H1 (cell line): ENCODE measurements around the gene FANCE. TPM values are rescaled to one million over a fixed set of nuclear protein-coding genes. Genes with fewer than 3 reads are reported as not detected.

Source experiments
- CTCF ChIA-PET: fragments of 300-600 bp; sonication (Branson Sonifier 250); formaldehyde crosslinking; loops from one replicate; lab custom pipeline; 2021; ENCODE audit not compliant: partially characterized antibody; lab: Charles Lee
- POLR2A ChIA-PET: fragments of 300-600 bp; sonication (Branson Sonifier 250); formaldehyde crosslinking; loops from one replicate; lab custom pipeline; 2021; ENCODE audit warnings: inconsistent platforms; ENCODE audit not compliant: partially characterized antibody; lab: Charles Lee
- DNase-seq, 2 experiments: peaks; one replicate each; pipeline versions ENCODE4 v3.0.0 to v3.0.0-alpha.2; 2010 to 2022; ENCODE audit warnings: low spot score in 2 of 2, low read depth in 1 of 2, mixed read lengths in 1 of 2
- FAIRE-seq: peaks from 2 replicates; lab custom pipeline; 2011; peaks lifted over from hg19 to GRCh38; lab: Jason Lieb, UNC
- H2AFZ ChIP-seq: 2 replicates; pipeline ENCODE4 v1.8.1; 2012; ENCODE audit warnings: low read length, inconsistent platforms
- H2AK5ac ChIP-seq: 2 replicates; pipeline ENCODE4 v1.6.1; 2013; ENCODE audit warnings: low read depth, low read length
- H2BK120ac ChIP-seq: replicated peaks from 2 replicates; pipeline ENCODE3; 2013; ENCODE audit warnings: low read depth, low read length, inconsistent platforms
- H2BK12ac ChIP-seq: 2 replicates; pipeline ENCODE4 v1.6.1; 2013; ENCODE audit warnings: low read depth, low read length
- H2BK15ac ChIP-seq: 2 replicates; pipeline ENCODE4 v1.6.1; 2013; ENCODE audit warnings: low read length
- H2BK20ac ChIP-seq: 2 replicates; pipeline ENCODE4 v1.6.1; 2013; ENCODE audit warnings: low read length
- H2BK5ac ChIP-seq: 2 replicates; pipeline ENCODE4 v1.6.1; 2013; ENCODE audit warnings: low read depth, low read length
- H3K14ac ChIP-seq: 2 replicates; pipeline ENCODE4 v1.6.1; 2013; ENCODE audit warnings: inconsistent platforms; ENCODE audit not compliant: insufficient read length
- H3K18ac ChIP-seq: 2 replicates; pipeline ENCODE4 v1.6.1; 2013; ENCODE audit warnings: low read length; ENCODE audit errors: extremely low read depth
- H3K23ac ChIP-seq: 2 replicates; pipeline ENCODE4 v1.6.1; 2013; ENCODE audit warnings: inconsistent platforms; ENCODE audit not compliant: insufficient read length
- H3K23me2 ChIP-seq: 2 replicates; pipeline ENCODE4 v1.6.1; 2013; ENCODE audit warnings: low read depth, low read length
- H3K27ac ChIP-seq: 2 replicates; pipeline ENCODE4 v1.6.1; 2011; ENCODE audit warnings: low read depth, low read length, inconsistent platforms
- H3K27me3 ChIP-seq, 4 experiments: replicated peaks in 1 of 4; 1 replicate in 1 of 4; 2 replicates in 3 of 4; pipeline versions ENCODE4 v1.6.1 to v1.8.1; 2011 to 2013; ENCODE audit warnings: low read length in 3 of 4, mild to moderate bottlenecking in 3 of 4, inconsistent platforms in 2 of 4, mixed read lengths in 2 of 4, moderate library complexity in 1 of 4; ENCODE audit not compliant: control insufficient read depth in 3 of 4, insufficient read depth in 3 of 4; ENCODE audit errors: extremely low read depth in 1 of 4
- H3K36me3 ChIP-seq, 4 experiments: 2 replicates each; pipeline versions ENCODE4 v1.6.1 to v1.8.1; 2011 to 2013; ENCODE audit warnings: mild to moderate bottlenecking in 4 of 4, low read length in 3 of 4, moderate library complexity in 2 of 4, control low read depth in 1 of 4, inconsistent platforms in 1 of 4; ENCODE audit not compliant: insufficient read depth in 4 of 4, control insufficient read depth in 2 of 4
- H3K4ac ChIP-seq: replicated peaks from 2 replicates; pipeline ENCODE3; 2013; ENCODE audit warnings: low read length, low read depth, mixed read lengths, inconsistent platforms; ENCODE audit not compliant: insufficient read length
- H3K4me1 ChIP-seq, 4 experiments: replicated peaks in 1 of 4; 1 replicate in 1 of 4; 2 replicates in 3 of 4; pipeline versions ENCODE4 v1.6.1 to v1.8.1; 2011 to 2013; ENCODE audit warnings: low read length in 3 of 4, inconsistent platforms in 2 of 4, mixed read lengths in 1 of 4; ENCODE audit not compliant: insufficient read depth in 4 of 4, control insufficient read depth in 3 of 4
- H3K4me2 ChIP-seq, 2 experiments: 2 replicates each; pipeline versions ENCODE4 v1.6.1 to v1.8.1; 2011 to 2013; ENCODE audit warnings: low read depth in 2 of 2, low read length in 2 of 2, control low read depth in 1 of 2, inconsistent platforms in 1 of 2, mild to moderate bottlenecking in 1 of 2; ENCODE audit not compliant: insufficient read depth in 1 of 2
- H3K4me3 ChIP-seq, 4 experiments: fragments of 200-600, 300-600 bp in 1 of 4; sonication (generic), shearing (Covaris generic), sonication (Bioruptor Twin) in 1 of 4; 2 replicates each; pipeline versions ENCODE4 v1.5.1 to v1.8.1; 2011 to 2016; ENCODE audit warnings: low read length in 4 of 4, low read depth in 3 of 4, control low read depth in 2 of 4, inconsistent platforms in 2 of 4, mild to moderate bottlenecking in 2 of 4, mixed read lengths in 1 of 4, moderate library complexity in 1 of 4; ENCODE audit not compliant: insufficient read depth in 2 of 4; ENCODE audit errors: extremely low read depth in 1 of 4
- H3K56ac ChIP-seq: replicated peaks from 2 replicates; pipeline ENCODE3; 2013; ENCODE audit warnings: low read depth, mild to moderate bottlenecking, mixed read lengths, low read length, inconsistent platforms; ENCODE audit not compliant: insufficient read length
- H3K79me1 ChIP-seq: 2 replicates; pipeline ENCODE4 v1.6.1; 2013; ENCODE audit warnings: low read depth, low read length, control low read depth
- H3K79me2 ChIP-seq, 2 experiments: 2 replicates each; pipeline versions ENCODE4 v1.6.1 to v1.8.1; 2012 to 2013; ENCODE audit warnings: low read length in 2 of 2, mild to moderate bottlenecking in 2 of 2, inconsistent platforms in 1 of 2; ENCODE audit not compliant: insufficient read depth in 2 of 2, control insufficient read depth in 1 of 2
- H3K9ac ChIP-seq, 4 experiments: replicated peaks in 1 of 4; 1 replicate in 1 of 4; 2 replicates in 3 of 4; pipeline versions ENCODE4 v1.6.1 to v1.8.1; 2011 to 2013; ENCODE audit warnings: low read depth in 3 of 4, low read length in 3 of 4, control low read depth in 2 of 4, mild to moderate bottlenecking in 2 of 4, moderate library complexity in 2 of 4, inconsistent platforms in 1 of 4; ENCODE audit errors: extremely low read depth in 1 of 4
- H3K9me3 ChIP-seq, 2 experiments: 2 replicates each; pipeline versions ENCODE4 v1.6.1 to v1.8.1; 2012 to 2013; ENCODE audit warnings: mild to moderate bottlenecking in 2 of 2, moderate library complexity in 2 of 2, control low read depth in 1 of 2, inconsistent platforms in 1 of 2, low read depth in 1 of 2, low read length in 1 of 2, mixed read lengths in 1 of 2; ENCODE audit not compliant: insufficient read depth in 2 of 2
- H4K20me1 ChIP-seq, 2 experiments: replicated peaks in 1 of 2; 2 replicates each; pipeline versions ENCODE3 to v1.8.1; 2011 to 2013; ENCODE audit warnings: inconsistent platforms in 2 of 2, low read length in 2 of 2, mild to moderate bottlenecking in 1 of 2; ENCODE audit not compliant: insufficient read depth in 2 of 2, control insufficient read depth in 1 of 2
- H4K5ac ChIP-seq: 2 replicates; pipeline ENCODE4 v1.6.1; 2013; ENCODE audit warnings: low read length, low read depth, mixed read lengths, inconsistent platforms; ENCODE audit not compliant: insufficient read length
- H4K8ac ChIP-seq: 2 replicates; pipeline ENCODE4 v1.8.0; 2013; ENCODE audit warnings: mild to moderate bottlenecking, moderate library complexity, low read length, inconsistent platforms; ENCODE audit not compliant: insufficient read depth; ENCODE audit errors: extremely low read depth
- H4K91ac ChIP-seq: replicated peaks from 2 replicates; pipeline ENCODE3; 2013; ENCODE audit warnings: low read length, mixed read lengths, inconsistent platforms; ENCODE audit not compliant: insufficient read length
- FOSL1 ChIP-seq: IDR thresholded peaks from 2 replicates; pipeline ENCODE4 v1.6.1; 2011; ENCODE audit warnings: mild to moderate bottlenecking, low read depth, low read length, moderate library complexity; ENCODE audit not compliant: insufficient read depth
- HDAC6 ChIP-seq: IDR thresholded peaks from one replicate; pipeline ENCODE4 v1.7.1; 2012; ENCODE audit warnings: low read depth, mild to moderate bottlenecking, inconsistent platforms, low read length, moderate library complexity
- RAD21 ChIP-seq, 2 experiments: IDR thresholded peaks in 1 of 2; conservative IDR thresholded peaks in 1 of 2; 2 replicates each; pipeline ENCODE4 v1.6.1; 2011; ENCODE audit warnings: low read depth in 2 of 2, low read length in 2 of 2, improper control_type of control experiment in 1 of 2, inconsistent platforms in 1 of 2, mild to moderate bottlenecking in 1 of 2, moderate library complexity in 1 of 2
- WGBS, 2 experiments: shearing (Covaris generic) in 1 of 2; methylation state at CpG; one replicate each; pipeline versions ENCODE4 v1.1.6 to v1.1.7; 2013 to 2015; ENCODE audit warnings: low lambda C conversion rate in 2 of 2, mixed read lengths in 2 of 2, inconsistent platforms in 1 of 2, low coverage in 1 of 2, missing lambda C conversion rate in 1 of 2; ENCODE audit not compliant: insufficient replicate concordance in 2 of 2, insufficient coverage in 1 of 2, insufficient read length in 1 of 2; ENCODE audit errors: extremely low coverage in 1 of 2, missing lambda C conversion rate in 1 of 2; 5-methylcytosine and 5-hydroxymethylcytosine counted together
- polyA plus RNA-seq, 7 experiments: library from polyadenylated mRNA; depleted of rRNA in 3 of 7; stranded (reverse) in 5 of 7; unstranded in 2 of 7; fragments of >200 nt in 5 of 7; fragments of 200-250 nt in 2 of 7; gene quantifications; 1 replicate in 5 of 7; 2 replicates in 1 of 7; 4 replicates in 1 of 7; pipeline versions ENCODE4 v1.2.1 to v1.2.3, GENCODE V29; 2011 to 2013; ENCODE audit warnings: missing spikeins in 2 of 7, mixed read lengths in 2 of 7
- total RNA-seq: library from RNA; stranded (reverse); fragmentation: NEBNext Ultra II Directional; extraction: Animal tissue kit (Norgen Biotek cat#: 25700); gene quantifications from 2 replicates; pipeline ENCODE4 v1.2.1, GENCODE V29; 2021
- TF ChIP-seq, protein P1 (sequence below), 3 experiments: IDR thresholded peaks; 1 replicate in 2 of 3; 2 replicates in 1 of 3; pipeline versions ENCODE4 v1.5.1 to v1.6.1; 2011; ENCODE audit warnings: low read length in 3 of 3, mild to moderate bottlenecking in 3 of 3, inconsistent platforms in 2 of 3, low read depth in 1 of 3, moderate library complexity in 1 of 3; ENCODE audit not compliant: insufficient read depth in 1 of 3; ENCODE audit errors: control extremely low read depth in 1 of 3

FANCE gene
- total and polyA plus RNA-seq, 2 of the 8 experiments (the other 6 are each of a cell fraction or from before 2014, with no cell fraction given), result 16.1 to 17.0 TPM

DNA sequence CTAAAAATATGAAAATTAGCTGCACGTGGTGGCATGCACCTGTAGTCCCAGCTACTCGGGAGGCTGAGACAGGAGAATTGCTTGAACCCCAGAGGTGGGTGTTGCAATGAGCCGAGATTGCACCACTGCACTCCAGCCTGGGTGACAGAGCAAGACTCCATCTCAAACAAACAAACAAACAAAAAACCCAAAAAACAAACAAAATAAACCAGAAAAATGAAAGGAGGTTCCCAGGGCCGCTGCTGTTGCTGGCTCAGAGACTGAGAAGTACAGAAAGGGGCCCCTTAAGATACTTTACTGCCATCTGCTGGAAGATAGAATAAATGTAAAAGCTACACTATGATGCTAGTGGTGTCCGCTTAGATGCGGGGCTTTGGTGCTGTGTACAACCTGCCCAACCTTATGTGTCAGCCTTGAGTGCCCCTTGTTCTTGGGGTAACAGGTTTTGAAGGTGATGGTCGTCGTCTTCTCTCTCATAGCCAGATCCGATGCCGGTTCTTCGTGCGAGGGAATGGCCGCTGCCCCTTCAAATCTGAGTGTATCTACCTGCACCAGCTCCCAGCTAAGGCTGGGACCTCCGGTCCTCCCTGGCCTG is 2.8 kb upstream of the FANCE start:
- H2AFZ ChIP-seq, result no peak overlapping the region
- WGBS, 2 experiments, result 48% methylated on average over 14 of the region's 14 CpGs; no CpG with 5 or more reads in 1 of the 2 experiments
- no peak for FAIRE-seq

More for the DNA sequence above, 2.8 kb upstream of the FANCE start:
- H3K56ac ChIP-seq, result no peak overlapping the region
- no peak overlapping the region for H3K4ac ChIP-seq
- no peak overlapping the region for H2AK5ac ChIP-seq
- no peak overlapping the region for H3K23ac ChIP-seq
- no peak overlapping the region for H3K4me3 ChIP-seq
- POLR2A ChIA-PET, result interaction anchor here (1.1 to 12.4 kb wide), 3 partner anchors 21 to 107 kb away, joined by 4 to 197 read pairs (median 4); partner anchors contain the start of gene RPL10A
- peaks cover 3 to 11% (median 8%) of the 10 kb centered on the region in 4 experiments; a peak in 6 of 7 replicates for H3K4me1 ChIP-seq
- H3K14ac ChIP-seq, result no peak overlapping the region
- no peak overlapping the region for H3K4me2 ChIP-seq
- no peak overlapping the region for H2BK20ac ChIP-seq
- H3K79me2 ChIP-seq, result no peaks in the 10 kb centered on the region
- no peak overlapping the region for H3K27ac ChIP-seq
- peak in 1 of 2 experiments; percentile 56 for DNase-seq
- H3K23me2 ChIP-seq, result peaks cover 8% of the 10 kb centered on the region; the same call in 1 of the 2 replicates
- no peak overlapping the region for H3K9ac ChIP-seq
- H2BK120ac ChIP-seq, result no peak overlapping the region
- no peak overlapping the region for H3K18ac ChIP-seq
- H4K5ac ChIP-seq, result no peak overlapping the region
- CTCF ChIA-PET, result interaction anchor here (0.6 to 11.0 kb wide), 43 partner anchors 8 to 1563 kb away, joined by 3 to 161 read pairs (median 5); partner anchors contain the start of genes DEF6, PPARD and RPL10A
- TF ChIP-seq HDAC6, result no peak
- TF ChIP-seq RAD21 (IDR thresholded peaks at IDR 0.05 in 1 of 2, conservative IDR thresholded peaks at IDR 0.05 in 1 of 2; ENCODE audit: low read depth in 2 of 2, low read length in 2 of 2), result peak; percentile 88 to 93
- TF ChIP-seq FOSL1, result no peak
- TF ChIP-seq, protein P1, sequence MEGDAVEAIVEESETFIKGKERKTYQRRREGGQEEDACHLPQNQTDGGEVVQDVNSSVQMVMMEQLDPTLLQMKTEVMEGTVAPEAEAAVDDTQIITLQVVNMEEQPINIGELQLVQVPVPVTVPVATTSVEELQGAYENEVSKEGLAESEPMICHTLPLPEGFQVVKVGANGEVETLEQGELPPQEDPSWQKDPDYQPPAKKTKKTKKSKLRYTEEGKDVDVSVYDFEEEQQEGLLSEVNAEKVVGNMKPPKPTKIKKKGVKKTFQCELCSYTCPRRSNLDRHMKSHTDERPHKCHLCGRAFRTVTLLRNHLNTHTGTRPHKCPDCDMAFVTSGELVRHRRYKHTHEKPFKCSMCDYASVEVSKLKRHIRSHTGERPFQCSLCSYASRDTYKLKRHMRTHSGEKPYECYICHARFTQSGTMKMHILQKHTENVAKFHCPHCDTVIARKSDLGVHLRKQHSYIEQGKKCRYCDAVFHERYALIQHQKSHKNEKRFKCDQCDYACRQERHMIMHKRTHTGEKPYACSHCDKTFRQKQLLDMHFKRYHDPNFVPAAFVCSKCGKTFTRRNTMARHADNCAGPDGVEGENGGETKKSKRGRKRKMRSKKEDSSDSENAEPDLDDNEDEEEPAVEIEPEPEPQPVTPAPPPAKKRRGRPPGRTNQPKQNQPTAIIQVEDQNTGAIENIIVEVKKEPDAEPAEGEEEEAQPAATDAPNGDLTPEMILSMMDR (IDR thresholded peaks at IDR 0.05; ENCODE audit: control extremely low read depth in 1 of 3, insufficient read depth in 1 of 3, low read depth in 1 of 3, low read length in 3 of 3), result peak; percentile 4 to 84 (median 61)
- H2BK5ac ChIP-seq, result no peak overlapping the region
- H3K27me3 ChIP-seq, result no peaks in the 10 kb centered on the region
- H3K9me3 ChIP-seq, result no peaks in the 10 kb centered on the region
- H4K91ac ChIP-seq, result no peak overlapping the region
- H4K8ac ChIP-seq, result no peak overlapping the region
- peak overlapping the region; percentile 56; the same call in 1 of the 2 replicates for H2BK12ac ChIP-seq
- H3K36me3 ChIP-seq, result no peaks in the 10 kb centered on the region
- H2BK15ac ChIP-seq, result no peak overlapping the region
- H3K79me1 ChIP-seq, result no peaks in the 10 kb centered on the region
- H4K20me1 ChIP-seq, result peaks cover 0 to 2% of the 10 kb centered on the region in 2 experiments
